RPMI7951 (cell line): ENCODE measurements around the gene TXNL4B. TPM values are rescaled to one million over a fixed set of nuclear protein-coding genes. Genes with fewer than 3 reads are reported as not detected.

Experiments used
- total RNA-seq: library from RNA; depleted of rRNA; stranded (reverse); fragments of >200 nt; shearing (Covaris generic); gene quantifications from 2 replicates; pipeline ENCODE4 v1.2.3, GENCODE V29; 2014; rRNA removed

The TXNL4B gene
- total RNA-seq, 1 experiment from 2014 or later: 13.2 TPM

Other genes with a start within 250 kb of the TXNL4B start
- 8.7 and 8.8 TPM in 2 replicates for gene ATXN1L, start 247.6 kb downstream of the TXNL4B start, total RNA-seq
- 3.4 and 3.8 TPM in 2 replicates for gene ZNF821, start 209.4 kb downstream of the TXNL4B start, total RNA-seq
- gene IST1, start 198.1 kb downstream of the TXNL4B start, total RNA-seq: 160 and 186 TPM in 2 replicates
- gene PKD1L3, start 93.2 kb downstream of the TXNL4B start, total RNA-seq: not detected in 2 replicates
- gene DHODH, start 84.9 kb downstream of the TXNL4B start, total RNA-seq: 7.2 and 10.0 TPM in 2 replicates
- gene HP, start 39.1 kb downstream of the TXNL4B start, total RNA-seq: not detected in 2 replicates
- not detected in 2 replicates for gene HPR, start 30.4 kb downstream of the TXNL4B start, total RNA-seq
- 35.6 and 40.0 TPM in 2 replicates for gene DHX38, start 227 bp upstream of the TXNL4B start, total RNA-seq
- gene PMFBP1, start 78.5 kb upstream of the TXNL4B start, total RNA-seq: 0.68 and 1.8 TPM in 2 replicates